Stimulated activated CD4-positive, alpha-beta T cell treated with anti-CD3 and anti-CD28 coated beads, Interleukin-2, amount 100 ng/mL, for 4 hours (primary cell): ENCODE results near the gene STAT5A.
"Not testable (repeated sequence)": the region's sequence is repeated elsewhere in the genome, so short reads cannot be mapped to it uniquely, and the experiment has no call there.

ENCODE experiments used
- DNase-seq: peaks from one replicate; pipeline ENCODE4 v3.0.0-alpha.2; 2020; ENCODE audit warnings: low read depth

The STAT5A gene

GRCh38 chr17:42285346-42286050 lies 2.8 kb upstream of the STAT5A start:
- no peak for DNase-seq

DNA sequence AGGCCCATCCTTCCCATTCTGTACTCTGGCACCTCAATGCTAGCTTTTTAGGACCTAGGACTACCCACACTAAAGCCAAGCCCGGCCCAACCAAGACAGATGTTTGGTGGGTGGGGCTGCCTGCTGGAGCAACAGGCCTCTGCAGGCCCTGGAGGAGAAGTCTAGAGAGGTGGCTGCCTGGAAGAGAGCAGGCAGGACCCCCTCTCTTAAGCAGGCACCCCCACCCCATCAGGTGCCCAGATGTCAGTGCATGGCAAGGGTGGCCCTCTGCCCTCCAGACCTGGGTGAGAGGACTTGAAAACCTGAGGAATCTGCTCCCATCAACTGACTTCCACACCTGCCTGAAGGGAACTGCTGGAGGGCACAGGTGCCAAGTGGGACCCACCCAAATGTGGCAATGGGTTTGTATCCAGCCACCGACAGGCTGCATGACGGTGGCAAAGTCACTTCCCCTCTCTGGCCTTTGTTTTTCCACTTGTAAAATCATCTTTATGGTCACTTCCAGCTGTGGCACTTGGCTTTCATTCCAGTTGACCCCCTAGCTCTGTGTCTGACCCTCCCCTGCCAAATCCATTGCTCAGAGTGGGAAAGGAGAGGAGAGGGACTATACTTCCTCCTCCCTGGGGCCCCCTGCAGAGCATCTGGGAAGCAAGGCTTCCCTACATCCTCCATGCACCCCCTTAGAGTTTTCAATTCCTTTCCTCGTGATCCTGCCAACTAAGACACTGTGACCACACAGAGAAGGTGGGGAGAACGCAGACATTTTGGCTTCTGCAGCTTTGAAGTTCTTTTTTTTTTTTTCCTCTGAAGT lies 1.7 kb upstream of the STAT5A start:
- DNase-seq: no peak

DNA sequence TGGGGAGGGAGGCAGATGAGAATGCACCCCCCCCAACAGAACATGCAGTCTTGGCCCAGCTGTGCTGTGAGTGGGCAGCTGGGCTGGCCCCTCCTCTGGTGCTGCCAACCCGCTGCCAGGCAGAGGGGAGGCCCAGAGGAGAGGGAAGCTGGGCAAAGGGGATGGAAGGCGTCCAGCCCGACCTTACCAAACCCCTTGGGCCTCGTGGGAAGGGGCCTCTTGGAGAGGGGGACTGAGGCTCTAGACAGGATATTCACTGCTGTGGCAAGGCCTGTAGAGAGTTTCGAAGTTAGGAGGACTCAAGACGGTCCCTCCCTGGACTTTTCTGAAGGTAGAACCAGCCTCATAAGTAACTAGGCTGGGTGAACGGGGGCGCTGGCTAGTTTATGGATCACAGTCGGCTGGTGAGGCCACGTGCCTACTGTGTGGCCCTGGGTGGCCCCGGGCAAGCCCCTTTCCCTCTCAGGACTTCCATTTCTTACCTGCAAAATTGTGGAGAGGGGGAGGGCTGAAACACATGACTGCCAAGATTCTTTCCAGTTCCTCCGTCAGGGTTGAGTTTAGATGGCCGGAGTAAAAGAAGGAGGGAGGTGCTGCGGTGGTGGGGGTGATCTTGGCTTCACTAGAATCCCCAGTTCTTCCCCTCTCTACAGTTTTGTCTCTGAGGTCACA lies 857 bp upstream of the STAT5A start:
- peak; percentile 30 for DNase-seq

- DNase-seq: peak; percentile 69
Observed at GRCh38 chr17:42288803-42289610, 709 bp downstream of the STAT5A start.

DNA sequence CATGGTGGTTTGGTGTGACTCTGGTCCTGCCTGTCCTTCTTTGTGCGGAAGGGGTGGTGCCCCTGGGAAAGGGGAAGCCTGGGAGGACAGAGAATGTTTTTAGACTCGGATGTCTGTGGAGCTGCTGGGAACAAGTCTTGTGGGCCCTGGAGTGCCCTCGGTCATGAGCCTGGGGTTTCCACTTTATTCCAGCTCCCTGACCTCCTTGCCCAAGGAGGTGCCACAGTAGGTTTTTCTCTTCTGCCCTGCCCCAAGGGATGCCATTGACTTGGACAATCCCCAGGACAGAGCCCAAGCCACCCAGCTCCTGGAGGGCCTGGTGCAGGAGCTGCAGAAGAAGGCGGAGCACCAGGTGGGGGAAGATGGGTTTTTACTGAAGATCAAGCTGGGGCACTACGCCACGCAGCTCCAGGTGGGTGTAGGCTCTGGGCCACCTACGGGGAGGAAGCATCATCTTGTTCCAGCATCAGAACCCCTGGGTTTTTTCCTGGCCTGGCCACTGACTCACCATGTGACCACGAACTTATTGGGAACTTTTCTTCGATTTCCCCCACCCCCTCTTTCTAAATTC lies 1.4 kb downstream of the STAT5A start:
- DNase-seq: peak; percentile 85

DNA sequence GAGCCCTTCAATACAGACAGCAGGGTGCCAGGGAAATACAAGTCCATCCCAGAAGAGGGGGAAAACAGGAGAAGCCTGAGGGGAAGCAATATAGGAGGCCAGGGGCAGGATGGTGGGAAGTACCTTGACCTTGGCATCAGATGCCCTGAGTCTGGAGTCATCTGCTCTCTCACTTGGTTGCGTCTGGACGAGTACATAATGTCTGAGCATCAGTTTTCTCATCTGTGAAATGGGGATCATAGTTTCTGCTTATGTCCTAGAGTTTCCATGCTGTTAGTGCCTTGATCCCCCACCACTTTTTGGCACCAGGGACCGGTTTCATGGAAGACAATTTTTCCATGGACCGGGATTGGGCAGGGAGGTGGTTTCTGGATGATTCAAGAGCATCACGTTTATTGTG lies 2.3 kb downstream of the STAT5A start:
- no peak for DNase-seq

GRCh38 chr17:42291129-42291528 lies 2.8 kb downstream of the STAT5A start:
- DNase-seq: no peak

DNA sequence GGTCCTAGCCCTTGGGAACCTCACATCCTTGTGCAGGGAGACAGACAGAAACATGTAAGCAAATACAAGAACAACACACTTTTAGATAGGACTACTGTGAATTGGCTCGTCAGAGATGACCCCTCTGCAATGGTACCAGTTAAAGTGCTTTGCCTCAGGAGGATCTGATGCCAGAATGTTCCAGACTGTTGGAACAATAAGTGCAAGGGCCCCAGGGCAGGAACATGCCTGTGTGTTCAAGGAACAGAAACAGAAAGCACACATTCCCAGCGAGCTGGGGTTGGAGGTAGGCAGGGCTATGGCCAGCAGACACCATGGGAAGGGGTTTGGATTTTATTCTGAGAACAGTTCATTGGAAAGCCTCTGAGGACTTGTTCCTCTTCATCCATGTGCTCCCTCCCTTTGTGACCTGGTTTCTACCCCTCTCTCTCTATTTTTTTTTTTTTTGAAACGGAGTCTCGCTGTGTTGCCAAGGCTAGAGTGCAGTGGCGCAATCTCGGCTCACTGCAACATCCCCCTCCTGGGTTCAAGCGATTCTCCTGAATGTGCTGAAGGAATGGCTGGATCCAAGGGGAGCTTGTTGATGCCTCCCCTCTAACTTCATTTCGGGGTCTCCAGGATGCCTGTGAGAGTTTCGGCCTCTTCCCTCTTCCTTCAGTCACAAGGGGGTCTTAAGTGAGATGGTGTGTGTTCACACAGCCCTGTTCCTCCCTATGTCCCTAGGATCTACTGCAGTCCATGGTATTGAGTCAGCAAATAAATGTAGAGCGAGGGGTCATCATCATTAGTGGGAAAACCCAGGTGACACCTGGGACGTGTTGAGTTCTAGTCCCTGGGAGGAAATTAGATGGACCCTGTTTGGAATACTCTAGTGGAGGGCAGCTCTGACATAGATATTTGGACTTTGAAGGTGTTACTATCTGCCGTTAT lies 6.4 kb downstream of the STAT5A start:
- no peak for DNase-seq

GRCh38 chr17:42296012-42296411 lies 7.7 kb downstream of the STAT5A start:
- DNase-seq: no peak

GRCh38 chr17:42297775-42298174 lies 9.5 kb downstream of the STAT5A start:
- DNase-seq: not testable (repeated sequence)

DNA sequence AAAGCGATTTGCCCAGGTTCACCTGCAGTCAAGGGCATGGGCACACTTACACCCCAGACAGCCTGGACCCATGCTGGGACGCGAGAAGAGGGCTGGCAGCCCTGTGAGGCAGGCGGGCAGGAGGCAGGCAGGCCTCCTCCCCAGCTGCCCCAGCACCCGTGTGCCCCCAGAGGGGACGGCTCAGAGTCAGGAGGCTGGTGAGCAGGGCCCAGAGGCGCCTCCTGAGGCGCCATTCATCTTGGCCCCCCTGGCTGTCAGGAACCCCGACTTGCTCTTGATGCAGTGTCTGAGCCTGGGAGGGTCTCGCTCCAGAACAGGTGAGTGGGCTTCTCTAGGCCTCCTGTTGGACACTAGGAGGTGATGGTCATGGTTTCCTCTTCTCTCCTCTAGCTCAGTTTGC lies 11.1 kb downstream of the STAT5A start:
- not testable (repeated sequence) for DNase-seq

- not testable (repeated sequence) for DNase-seq
Observed at GRCh38 chr17:42299913-42300312, 11.6 kb downstream of the STAT5A start.

DNA sequence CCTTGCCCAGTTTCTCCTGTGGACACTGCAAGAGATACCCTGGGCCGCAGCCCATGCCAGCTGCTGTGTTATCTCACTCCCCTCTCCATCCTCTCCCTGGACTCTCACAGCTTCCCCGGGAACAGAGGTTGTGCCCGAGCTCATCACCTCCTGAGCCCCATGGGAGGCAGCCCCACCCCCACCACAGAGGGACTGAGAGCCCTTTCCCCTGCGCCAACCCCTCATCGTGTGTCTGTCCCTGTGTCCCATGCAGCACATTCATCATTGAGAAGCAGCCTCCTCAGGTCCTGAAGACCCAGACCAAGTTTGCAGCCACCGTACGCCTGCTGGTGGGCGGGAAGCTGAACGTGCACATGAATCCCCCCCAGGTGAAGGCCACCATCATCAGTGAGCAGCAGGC lies 12.7 kb downstream of the STAT5A start:
- DNase-seq: no peak

DNA sequence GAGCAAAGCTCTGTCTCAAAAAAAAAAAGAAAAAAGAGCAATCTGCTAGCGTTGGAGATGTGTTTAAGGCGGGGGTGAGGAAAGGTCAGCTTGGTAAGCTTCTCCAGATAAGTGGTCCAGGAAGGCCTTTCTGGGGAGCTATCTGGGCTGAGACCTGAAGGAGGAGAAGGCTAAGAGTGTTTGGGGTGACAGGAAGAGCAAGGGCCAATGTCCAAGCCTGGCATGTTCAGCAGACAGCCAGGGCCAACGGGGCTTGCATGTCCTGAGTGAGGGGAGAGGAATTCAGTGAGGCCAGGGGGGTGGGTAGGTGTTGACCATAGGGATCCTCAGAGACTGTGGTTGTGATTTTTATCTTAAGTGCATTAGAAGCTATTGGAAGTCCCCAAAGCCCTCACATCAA lies 15.4 kb downstream of the STAT5A start:
- no peak for DNase-seq

GRCh38 chr17:42304187-42305030 lies 16.1 kb downstream of the STAT5A start:
- DNase-seq: no peak

DNA sequence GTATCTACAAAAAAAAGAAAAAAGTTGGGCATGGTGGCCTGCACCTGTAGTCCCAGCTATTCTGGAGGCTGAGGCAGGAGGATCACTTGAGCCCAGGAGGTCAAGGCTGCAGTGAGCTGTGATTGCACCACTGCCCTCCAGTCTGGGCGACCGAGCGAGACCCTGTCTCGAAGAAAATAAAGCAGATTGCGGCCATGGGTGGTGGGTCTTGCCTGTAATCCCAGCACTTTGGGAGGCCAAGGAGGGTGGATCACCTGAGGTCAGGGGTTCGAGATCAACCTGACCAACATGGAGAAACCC lies 16.7 kb downstream of the STAT5A start:
- DNase-seq: not testable (repeated sequence)

DNA sequence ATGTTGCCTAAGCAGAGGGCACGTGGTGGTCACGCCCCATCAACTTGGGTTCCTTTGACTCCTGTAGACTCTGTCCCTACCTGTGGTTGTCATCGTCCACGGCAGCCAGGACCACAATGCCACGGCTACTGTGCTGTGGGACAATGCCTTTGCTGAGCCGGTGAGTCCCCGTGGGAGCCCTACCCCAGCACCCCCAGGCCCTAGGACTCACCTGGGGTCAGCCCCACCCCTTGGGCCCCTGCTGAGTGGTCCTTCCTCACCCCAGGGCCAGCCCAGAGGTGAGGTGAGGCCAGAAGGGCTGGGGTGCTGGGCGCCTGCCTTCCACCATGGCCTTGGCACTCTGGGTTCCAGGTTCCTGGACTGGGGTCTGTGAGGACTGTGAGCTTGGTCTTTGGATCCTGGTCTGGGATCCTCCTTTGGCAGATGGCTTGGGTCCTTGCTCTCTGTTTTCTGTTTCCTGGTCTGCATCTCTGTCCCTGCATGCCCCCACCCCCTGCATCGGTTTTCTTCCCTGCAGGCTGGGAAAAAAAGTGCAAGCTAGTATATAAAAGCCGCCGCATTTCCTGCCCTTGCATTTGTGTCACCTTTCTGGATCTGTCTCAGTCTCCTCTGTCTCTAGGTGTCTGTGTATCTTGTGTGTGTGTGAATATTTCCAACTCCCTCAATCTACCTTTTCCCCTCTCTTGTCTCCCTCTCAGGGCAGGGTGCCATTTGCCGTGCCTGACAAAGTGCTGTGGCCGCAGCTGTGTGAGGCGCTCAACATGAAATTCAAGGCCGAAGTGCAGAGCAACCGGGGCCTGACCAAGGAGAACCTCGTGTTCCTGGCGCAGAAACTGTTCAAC lies 17.5 kb downstream of the STAT5A start:
- no peak for DNase-seq

DNA sequence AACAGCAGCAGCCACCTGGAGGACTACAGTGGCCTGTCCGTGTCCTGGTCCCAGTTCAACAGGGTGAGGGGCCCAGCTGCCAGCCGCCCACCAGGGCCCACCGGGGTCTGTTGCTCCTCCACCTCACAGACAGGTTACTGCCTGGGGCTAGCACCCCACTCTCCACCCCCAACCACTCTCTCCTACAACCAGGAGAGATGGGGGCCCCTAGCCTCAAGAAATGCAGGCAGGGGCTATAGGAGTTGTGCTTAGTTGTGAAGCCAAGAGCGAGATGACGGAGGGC lies 18.0 kb downstream of the STAT5A start:
- no peak for DNase-seq

GRCh38 chr17:42307362-42307927 lies 19.1 kb downstream of the STAT5A start:
- DNase-seq: no peak
